Measurements from ENCODE around the gene PWWP2A. TPM values are rescaled to one million over a fixed set of nuclear protein-coding genes. Genes with fewer than 3 reads are reported as not detected.

The PWWP2A gene
- total and polyA plus RNA-seq, 5 experiments from 2014 or later = 21.0 to 43.6 (median 30.5) TPM

Other genes with a start within 250 kb of the PWWP2A start
- not detected for gene ADRA1B, start 203.0 kb downstream of the PWWP2A start, total RNA-seq
- not detected for gene ADRA1B, start 203.0 kb downstream of the PWWP2A start, polyA plus RNA-seq
- gene TTC1, start 110.3 kb downstream of the PWWP2A start, total RNA-seq = 10 to 100 TPM; 45.6 TPM
- 100 to 1,000 TPM in 1 of 3 donors, 10 to 100 TPM in 2; 84.7 to 101 (median 91.7) TPM for gene TTC1, start 110.3 kb downstream of the PWWP2A start, polyA plus RNA-seq
- not detected for gene FABP6, start 110.1 kb upstream of the PWWP2A start, total RNA-seq
- not detected for gene FABP6, start 110.1 kb upstream of the PWWP2A start, polyA plus RNA-seq
- not detected for gene CCNJL, start 193.1 kb upstream of the PWWP2A start, total RNA-seq
- not detected for gene CCNJL, start 193.1 kb upstream of the PWWP2A start, polyA plus RNA-seq

All from naive thymus-derived CD8-positive, alpha-beta T cell (primary cell).